Measurements from ENCODE around the gene CCDC92B.

DNA sequence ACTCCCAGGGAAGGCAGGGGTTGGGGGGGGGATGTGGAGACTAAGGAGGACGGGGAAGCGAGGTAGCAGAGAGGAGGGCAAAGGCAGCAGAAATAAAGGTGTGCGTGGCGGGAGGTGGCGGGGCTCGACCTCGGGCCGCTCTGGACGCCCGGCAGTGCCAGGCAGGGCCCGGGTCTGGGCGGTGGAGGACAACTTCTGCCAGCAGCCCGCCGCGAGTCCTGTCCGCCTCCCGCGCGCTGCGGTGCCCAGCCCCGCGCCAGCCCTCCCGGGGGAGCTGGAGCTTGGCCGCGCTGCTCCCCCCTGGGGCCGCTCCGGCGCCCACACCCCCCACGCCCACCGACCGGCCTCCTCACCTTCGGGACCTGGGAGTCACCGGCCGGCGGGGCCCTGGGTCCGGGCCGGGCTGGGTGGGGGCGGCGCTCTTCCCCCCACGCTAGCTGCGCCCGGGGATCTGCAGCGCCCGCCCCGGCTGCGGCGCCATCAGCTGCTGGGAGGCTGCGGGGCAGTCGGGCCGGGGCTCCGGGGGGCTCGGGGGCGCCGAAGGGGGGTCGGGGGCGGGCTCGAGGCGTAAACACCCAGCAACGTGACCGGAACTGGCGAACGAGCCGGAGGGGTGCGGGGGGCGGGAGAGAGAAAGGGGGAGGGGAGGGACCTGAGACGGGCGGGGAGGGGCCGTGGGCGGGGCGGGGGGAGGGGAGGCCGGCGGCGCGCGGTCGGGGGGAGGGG is at the start of gene CCDC92B:
- TF ChIP-seq, protein P1, sequence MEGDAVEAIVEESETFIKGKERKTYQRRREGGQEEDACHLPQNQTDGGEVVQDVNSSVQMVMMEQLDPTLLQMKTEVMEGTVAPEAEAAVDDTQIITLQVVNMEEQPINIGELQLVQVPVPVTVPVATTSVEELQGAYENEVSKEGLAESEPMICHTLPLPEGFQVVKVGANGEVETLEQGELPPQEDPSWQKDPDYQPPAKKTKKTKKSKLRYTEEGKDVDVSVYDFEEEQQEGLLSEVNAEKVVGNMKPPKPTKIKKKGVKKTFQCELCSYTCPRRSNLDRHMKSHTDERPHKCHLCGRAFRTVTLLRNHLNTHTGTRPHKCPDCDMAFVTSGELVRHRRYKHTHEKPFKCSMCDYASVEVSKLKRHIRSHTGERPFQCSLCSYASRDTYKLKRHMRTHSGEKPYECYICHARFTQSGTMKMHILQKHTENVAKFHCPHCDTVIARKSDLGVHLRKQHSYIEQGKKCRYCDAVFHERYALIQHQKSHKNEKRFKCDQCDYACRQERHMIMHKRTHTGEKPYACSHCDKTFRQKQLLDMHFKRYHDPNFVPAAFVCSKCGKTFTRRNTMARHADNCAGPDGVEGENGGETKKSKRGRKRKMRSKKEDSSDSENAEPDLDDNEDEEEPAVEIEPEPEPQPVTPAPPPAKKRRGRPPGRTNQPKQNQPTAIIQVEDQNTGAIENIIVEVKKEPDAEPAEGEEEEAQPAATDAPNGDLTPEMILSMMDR (IDR thresholded peaks at IDR 0.05; ENCODE audit: low read depth, low read length): no peak
- TF ChIP-seq, protein P2, sequence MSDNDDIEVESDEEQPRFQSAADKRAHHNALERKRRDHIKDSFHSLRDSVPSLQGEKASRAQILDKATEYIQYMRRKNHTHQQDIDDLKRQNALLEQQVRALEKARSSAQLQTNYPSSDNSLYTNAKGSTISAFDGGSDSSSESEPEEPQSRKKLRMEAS (IDR thresholded peaks at IDR 0.05; ENCODE audit: low read depth, low read length): no peak
- TF ChIP-seq POLR2A (IDR thresholded peaks at IDR 0.05; ENCODE audit: extremely low read depth, insufficient read length): no peak
- TF ChIP-seq MYC (IDR thresholded peaks at IDR 0.05; ENCODE audit: low read depth, low read length): no peak

All from NB4 (cell line).